HTERT RPE-1 (cell line): ENCODE results near the gene PSME3IP1.
"Not testable (repeated sequence)": the region's sequence is repeated elsewhere in the genome, so short reads cannot be mapped to it uniquely, and the experiment has no call there.

Experiments used
- in situ Hi-C: fragments of 300-500 bp; cut with MboI; formaldehyde crosslinking; loops from 4 replicates; pipeline ENCODE4 v1.14.3; 2020; ENCODE audit warnings: low sequenced_read_pairs

The PSME3IP1 gene

DNA sequence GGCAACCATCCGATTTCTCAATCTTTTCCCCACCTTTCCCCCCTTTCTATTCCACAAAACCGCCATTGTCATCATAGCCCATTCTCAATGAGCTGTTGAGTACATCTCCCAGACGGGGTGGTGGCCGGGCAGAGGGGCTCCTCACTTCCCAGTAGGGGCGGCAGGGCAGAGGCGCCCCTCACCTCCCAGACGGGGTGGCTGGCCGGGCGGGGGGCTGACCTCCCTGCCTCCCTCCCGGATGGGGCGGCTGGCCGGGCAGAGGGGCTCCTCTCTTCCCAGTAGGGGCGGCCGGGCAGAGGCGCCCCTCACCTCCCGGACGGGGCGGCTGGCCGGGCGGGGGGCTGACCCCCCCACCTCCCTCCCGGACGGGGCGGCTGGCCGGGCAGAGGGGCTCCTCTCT, 14.5 kb upstream of the PSME3IP1 start:
- in situ Hi-C loops = not testable (repeated sequence)

DNA sequence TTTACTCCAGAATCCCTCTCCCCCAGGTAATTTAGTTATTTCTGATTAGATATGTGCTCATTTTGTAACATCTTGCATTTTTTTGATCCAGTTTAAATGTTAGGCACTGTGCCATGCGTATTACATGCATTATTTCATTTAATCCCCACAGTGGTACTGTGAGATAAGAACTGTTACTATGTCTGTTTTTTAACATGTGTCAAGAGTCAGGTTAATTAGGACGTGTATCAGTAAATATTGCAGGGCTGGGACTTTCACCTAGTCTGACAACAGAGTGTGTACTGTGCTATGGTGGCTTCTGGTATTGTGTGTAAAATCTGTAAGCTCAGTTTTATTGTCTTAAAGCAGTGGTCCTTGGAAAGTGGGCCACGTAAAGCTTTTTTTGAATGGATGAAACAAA, 10.9 kb upstream of the PSME3IP1 start:
- in situ Hi-C loops = no loop called here

DNA sequence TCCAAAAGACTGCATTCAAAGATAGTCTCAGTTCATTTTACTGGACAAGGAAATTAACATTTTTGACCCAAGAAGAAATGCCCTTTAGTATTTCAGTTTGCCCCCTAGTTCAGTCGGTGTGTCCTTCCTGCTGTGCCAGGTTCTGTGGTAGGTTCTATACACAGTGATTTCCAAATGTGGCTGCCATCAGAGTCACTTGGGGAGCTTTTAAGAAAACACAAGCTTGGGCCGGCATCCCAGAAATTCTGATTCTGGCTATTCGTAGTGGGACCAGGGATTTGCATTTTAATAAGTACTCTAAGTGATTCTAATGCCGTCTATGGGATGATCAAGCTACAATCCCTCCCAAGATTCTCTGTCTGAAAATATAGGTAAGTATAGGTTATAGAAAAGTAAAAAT, 10.4 kb upstream of the PSME3IP1 start:
- in situ Hi-C loops = no loop called here

GRCh38 chr16:57194512-57194911, 8.7 kb upstream of the PSME3IP1 start:
- in situ Hi-C loops = no loop called here

- in situ Hi-C loops = no loop called here
These were observed 7.1 kb upstream of the PSME3IP1 start for GRCh38 chr16:57192720-57193486.

DNA sequence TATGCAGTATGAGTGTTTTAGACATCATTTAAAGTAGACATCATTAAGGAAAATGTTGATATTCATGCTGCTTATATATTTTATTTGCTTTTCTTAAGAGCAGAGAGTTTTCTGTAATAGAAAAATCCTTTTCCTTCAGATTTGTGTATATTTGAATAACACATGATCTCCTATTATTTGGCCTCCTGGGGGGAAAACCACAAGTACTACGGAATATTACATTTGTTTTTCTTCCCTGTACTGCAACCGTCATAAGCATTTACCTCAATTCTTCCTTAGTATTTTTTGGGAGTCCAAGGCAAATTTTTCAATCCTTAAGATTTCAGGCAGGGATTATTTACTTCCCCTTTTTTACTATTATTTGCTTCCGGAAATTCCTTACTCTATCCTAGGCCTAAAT, 6.3 kb upstream of the PSME3IP1 start:
- in situ Hi-C loops = no loop called here

DNA sequence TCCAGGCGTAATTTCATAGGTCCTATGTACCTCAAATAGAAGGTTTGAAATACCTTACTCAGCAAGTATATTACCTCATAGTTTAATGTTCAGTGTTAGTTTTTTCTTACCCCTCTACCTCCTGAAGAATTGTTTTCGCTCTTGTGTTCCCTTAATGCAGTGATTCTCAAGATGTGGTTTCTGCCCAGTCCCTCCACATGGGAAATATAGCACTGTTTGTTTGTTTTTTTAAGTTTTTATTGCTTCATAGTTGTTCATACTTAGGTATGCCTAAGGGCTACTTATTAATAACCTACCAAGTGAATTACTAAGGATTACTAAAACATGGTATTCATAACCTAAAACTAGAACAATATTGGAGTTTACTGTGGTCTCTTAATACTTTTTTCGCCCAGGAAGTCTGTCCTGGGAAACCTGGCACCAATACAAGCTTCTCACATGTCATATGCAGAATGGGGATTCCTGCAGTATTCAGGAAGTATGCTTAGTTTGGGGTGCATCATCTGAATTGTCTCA, 5.3 kb upstream of the PSME3IP1 start:
- in situ Hi-C loops = no loop called here

DNA sequence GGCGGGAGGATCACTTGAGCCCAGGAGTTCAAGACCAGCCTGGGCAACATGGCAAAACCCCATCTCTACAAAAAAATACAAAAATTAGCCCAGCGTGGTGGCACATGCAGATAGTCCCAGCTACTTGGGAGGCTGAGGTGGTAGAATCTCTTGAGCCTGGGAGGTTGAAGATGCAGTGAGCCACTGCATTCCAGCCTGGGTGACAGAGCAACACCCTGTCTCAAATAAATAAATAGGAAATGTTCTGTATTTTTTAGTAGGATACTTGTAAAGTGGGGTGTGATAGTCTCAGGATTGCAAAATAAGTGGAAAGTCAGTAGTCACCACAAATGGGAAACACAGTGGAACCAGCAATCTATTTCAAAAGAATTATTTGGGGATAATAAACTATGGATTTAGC, 4.3 kb upstream of the PSME3IP1 start:
- in situ Hi-C loops = no loop called here

DNA sequence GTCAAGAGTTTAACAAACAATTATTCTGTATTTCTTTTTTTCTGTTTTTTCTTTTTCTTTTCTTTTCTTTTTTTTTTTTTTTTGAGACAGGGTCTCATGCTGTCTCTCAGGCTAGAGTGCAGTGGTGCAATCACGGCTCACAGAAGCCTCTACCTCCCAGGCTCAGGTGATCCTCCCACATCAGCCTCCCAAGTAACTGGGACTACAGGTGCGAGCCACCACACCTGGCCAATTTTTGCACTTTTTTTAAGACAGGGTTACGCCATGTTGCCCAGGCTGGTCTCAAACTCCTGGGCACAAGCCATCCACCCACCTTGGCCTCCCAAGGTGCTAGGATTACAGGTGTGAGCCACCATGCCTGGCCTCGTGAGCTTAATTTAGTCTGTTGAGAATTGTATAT, 3.7 kb upstream of the PSME3IP1 start:
- in situ Hi-C loops = not testable (repeated sequence)

DNA sequence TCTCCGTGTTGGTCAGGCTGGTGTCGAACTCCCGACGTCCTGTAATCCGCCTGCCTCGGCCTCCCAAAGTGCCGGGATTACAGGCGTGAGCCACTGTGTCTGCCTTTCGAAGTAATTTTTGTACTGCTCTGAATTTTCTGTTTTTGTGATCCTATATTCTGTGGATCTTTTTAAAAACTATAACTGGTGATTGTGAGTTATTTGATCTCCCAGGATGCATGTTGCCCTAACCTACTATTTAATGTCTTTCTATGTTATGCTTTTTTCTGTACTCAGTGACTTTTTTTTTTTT, 2.8 kb upstream of the PSME3IP1 start:
- in situ Hi-C loops = no loop called here

DNA sequence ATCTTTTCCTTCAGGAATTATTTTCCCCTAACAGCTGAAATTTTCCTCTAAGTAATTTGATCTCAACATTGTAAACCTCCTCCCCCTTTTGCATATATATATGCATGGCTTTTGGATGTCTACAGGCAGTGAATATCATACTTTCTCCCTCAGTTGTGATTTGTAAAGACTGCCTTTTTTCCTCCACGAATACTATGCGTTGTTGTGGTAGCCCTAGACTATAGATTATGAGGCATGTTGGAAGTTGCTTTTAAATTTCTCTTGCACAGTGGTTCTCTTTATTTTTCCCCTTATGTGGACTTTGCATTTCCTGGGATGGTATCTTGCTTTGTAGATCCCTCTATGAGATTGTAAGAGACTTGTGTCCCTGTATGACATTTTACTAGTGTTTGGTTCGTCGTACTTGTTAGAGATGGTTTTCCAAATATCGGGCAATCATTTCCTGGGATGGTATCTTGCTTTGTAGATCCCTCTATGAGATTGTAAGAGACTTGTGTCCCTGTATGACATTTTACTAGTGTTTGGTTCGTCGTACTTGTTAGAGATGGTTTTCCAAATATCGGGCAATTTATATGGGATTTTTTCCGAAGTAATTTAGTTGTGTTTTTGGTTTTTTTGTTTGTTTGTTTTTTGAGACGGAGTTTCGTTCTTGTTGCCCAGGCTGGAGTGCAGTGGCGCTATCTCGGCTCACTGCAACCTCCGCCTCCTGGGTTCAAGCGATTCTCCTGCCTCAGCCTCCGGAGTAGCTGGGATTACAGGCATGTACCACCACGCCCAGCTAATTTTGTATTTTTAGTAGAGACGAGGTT, 2.3 kb upstream of the PSME3IP1 start:
- in situ Hi-C loops = not testable (repeated sequence)

DNA sequence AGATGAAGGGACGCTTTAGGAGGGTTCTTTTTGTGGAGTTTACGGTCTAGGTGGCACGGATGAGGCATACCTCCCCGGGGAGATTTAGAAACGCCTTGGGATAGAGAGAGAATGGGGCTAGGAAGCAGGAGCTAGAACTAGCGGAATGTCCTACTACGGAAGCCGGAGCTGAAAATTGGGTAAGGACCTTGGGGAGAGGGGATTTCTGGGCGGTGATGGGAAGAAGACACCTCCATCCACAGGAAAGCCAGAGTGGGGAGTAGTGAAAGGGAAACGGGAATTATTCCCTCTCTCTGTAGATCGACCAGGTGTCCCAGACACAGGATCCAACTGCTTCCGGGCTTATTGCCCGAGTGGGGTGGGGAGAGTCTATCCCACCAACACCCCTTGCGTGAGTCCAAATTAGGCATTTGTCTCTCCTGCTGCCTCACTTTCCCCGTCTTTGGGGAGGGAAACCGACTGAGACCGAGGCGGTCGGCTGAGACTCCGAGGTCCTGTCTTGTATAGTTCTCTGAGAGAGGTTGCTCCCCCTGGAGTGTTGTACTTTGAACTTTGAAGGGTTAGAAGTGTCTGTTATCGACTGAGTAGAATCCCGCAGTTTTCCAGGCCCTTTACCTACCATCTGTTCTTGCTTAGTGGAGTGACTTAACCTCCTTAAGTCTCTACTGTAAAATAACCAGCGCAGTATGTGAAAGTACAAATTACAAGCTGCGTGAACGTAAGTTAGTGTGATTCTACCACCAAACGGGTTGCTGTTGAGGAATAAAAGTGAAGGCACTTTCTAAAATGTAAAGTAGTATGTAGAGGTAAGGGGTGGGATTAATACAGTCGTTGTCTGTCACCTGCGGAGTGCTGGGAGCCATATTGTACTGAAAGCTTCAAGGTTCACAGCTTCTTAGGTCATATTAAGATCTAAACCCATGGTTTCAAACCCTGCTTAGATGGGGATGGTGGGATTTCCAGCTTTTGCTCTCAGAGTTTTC, 1.3 kb upstream of the PSME3IP1 start:
- in situ Hi-C loops = no loop called here

DNA sequence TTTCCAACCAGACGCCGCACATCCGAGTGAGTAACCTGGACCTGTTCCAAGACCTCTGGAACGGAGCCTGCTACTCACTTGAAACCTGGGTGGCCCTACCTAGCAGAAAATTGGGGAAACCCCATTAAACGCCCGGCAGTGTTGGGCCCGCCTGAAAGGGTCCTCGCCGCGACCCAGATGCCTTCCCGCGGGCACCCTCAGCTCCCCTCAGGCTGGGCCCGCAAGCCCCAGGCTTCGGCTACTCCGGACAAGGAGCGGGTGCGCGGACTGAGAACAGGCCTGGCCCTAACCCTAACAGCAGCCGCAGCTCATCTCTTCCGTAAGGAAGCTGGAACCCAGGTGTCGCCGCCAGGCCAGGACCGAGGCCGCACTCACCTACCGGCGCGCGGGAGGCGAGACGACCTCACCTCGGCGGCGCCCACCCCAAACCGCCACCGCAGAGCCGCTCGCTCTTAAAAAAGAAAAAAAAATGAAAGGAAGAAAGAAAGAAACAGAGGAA, 344 bp downstream of the PSME3IP1 start:
- in situ Hi-C loops = no loop called here

- in situ Hi-C loops = no loop called here
These were observed 873 bp downstream of the PSME3IP1 start for GRCh38 chr16:57184887-57185445.

DNA sequence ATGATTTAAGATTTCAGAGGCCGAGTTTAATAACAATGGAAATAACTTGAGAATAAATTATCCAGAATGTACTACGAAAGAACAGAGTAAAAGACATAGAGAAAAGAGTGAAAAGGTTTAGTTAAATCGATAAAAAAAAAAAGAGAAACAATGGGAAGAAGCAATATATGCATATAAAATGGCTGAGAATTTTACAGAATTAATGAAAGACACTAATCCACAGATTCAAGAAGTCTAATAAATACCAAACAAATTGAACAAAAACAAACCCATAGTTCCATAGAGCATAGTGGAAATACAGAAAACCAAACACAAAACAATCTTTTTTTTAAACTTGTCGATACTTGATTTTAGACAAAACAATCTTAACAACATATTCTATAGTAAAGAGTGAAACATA, 1.7 kb downstream of the PSME3IP1 start:
- in situ Hi-C loops = no loop called here

- in situ Hi-C loops = no loop called here
These were observed 6.5 kb downstream of the PSME3IP1 start for GRCh38 chr16:57179215-57179828.

DNA sequence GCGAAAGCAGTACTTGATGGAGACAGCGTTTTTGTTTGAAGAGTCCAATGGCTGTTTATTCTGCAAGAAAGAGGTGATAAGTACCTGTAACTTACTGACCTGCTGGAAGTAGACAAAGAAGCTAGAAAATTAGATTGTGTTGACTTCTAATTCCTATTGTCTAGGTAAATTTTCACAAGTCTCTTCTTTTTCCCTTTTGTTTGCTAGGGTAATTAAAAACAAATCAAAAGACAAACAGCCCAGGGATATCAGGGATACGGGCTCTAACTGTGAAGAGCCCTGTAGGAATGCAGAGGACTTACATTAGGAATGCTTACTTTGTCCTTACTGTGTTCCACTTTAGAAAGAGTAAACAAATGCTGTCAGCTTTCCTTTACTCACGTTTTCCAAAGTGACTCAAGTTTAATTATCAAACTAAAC, 7.0 kb downstream of the PSME3IP1 start:
- in situ Hi-C loops = no loop called here

GRCh38 chr16:57178196-57178595, 7.6 kb downstream of the PSME3IP1 start:
- in situ Hi-C loops = no loop called here

DNA sequence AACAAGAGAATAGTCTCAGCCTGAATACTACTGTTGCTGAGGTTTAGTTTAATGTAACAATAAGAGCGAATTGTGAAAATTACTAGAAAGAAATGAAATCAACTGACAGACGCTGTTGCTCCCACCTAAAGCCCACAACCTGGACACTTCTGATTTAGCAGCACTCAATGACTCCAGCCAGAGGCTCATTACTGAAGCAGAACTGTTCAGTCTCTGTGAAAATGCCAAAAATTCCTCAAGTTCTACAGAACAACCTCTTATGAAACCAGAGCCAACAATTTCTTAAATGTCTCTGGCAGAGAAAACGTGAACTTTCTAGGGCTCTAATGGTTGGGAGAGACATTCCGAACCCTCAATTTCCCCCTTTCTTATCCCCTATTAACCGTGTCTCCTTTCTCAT, 9.9 kb downstream of the PSME3IP1 start:
- in situ Hi-C loops = no loop called here

DNA sequence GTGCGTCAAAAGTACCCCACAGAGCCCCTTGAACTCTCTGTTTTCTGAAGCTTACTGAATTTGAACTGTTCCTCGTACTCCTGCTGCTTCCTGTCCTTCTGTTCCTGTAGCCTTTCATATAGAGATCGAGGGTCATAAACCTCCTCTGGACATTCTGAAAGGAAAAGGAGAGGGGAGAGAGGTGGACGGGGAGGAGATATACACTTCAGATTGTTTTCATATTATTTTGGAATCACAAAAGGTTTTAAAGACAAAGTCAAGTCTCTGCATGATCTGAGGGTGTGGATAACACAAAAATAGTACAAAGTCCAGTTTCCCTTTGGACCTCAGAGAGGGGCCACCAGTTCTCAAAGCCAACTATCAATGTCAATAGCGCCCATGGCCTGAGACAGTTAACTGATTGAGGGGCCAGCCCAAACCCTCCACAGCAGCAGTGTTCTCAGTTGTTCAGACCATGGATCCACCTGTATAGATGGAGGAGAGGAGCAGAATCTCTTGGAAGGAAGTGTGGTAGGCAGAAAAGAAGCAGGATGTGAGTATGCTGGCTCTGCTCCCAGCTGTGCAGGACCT, 13.0 kb downstream of the PSME3IP1 start:
- in situ Hi-C loops = no loop called here
